ENCODE measurements around the gene SERPINA12. TPM values are rescaled to one million over a fixed set of nuclear protein-coding genes. Genes with fewer than 3 reads are reported as not detected.

SERPINA12 gene
- total RNA-seq, 1 experiment from 2014 or later: not detected

DNA sequence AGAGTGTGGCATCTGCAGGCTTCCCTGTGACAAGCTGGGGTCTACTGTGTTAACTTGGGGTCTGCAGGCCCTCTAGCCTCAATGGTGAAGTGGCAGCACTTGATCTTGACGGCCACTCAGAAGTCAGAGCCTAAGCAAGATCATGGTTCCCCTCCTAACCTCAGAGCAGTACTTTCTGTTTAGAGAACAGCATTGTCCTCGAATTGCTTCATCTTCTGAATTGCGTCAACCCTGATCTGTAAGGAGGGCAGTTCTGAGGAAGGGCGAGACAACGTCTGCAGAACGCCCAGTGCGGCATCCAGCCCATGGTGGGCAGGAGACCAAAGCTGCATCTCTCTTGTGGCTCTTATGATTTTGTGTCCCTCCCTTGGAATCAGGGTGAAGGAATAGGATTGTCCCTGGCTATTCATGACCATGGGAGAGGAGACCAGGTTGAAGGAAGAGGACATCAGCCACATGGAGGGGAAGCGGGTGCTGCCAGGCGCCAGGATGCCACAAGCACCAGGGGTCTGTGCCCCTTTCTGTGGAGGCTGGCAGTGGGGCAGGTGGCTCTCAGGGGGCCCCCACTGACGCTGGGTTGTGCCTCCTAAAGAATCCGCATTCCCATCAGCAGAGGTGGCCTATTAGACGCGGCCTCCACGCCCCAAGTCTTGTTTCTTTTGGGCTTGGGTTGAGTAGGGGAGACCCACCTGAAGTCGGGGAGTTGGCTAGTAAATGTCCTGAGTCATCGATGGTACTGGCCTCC lies 35.4 kb downstream of the SERPINA12 start:
- Histone ChIP-seq H3K4me2 (ENCODE audit: low read length) (peak overlapping the region; percentile 62), H3K9ac (ENCODE audit: low read length) (no peak overlapping the region), H2AFZ (ENCODE audit: low read depth, low read length, poor library complexity, severe bottlenecking) (no peak overlapping the region), H3K36me3 (ENCODE audit: control insufficient read depth in 1 of 2, insufficient read depth in 2 of 2, low read length in 2 of 2) (no peaks in the 10 kb centered on the region), H3K79me2 (ENCODE audit: insufficient read depth, low read length) (no peaks in the 10 kb centered on the region), H3K27ac (ENCODE audit: low read depth, low read length) (no peak overlapping the region), H4K20me1 (ENCODE audit: insufficient read depth) (no peaks in the 10 kb centered on the region), H3K27me3 (ENCODE audit: insufficient read depth, low read length) (no peaks in the 10 kb centered on the region; the same call in 1 of the 2 replicates), H3K4me1 (ENCODE audit: control insufficient read depth in 1 of 2, insufficient read depth in 2 of 2, low read length in 2 of 2) (peaks cover 0 to 18% of the 10 kb centered on the region in 2 experiments; a peak in 3 of 4 replicates), H3K9me3 (ENCODE audit: control insufficient read depth in 1 of 2, insufficient read depth in 1 of 2, low read depth in 1 of 2, low read length in 2 of 2) (no peaks in the 10 kb centered on the region; a peak in 1 of 4 replicates), H3K9me2 (ENCODE audit: insufficient read depth) (no peaks in the 10 kb centered on the region), H3K4me3 (replicated peaks in 1 of 2; ENCODE audit: low read depth in 1 of 2, low read length in 2 of 2) (no peak overlapping the region)
- ATAC-seq (no peak; the same call in 1 of the 2 replicates), DNase-seq (ENCODE audit: low read depth, low spot score) (no peak)
- BruUV-seq (replicated peaks): no TSS peak
- RAD21 ChIA-PET (ENCODE audit: low non-redundant PET in 1 of 2, low total read pairs in 2 of 2, uncharacterized antibody in 2 of 2, unreplicated experiment in 2 of 2): no interaction called here
- intact Hi-C loops (cut with micrococcal nuclease): no loop called here
- TF ChIP-seq ZFX (IDR thresholded peaks at IDR 0.05): no peak
- TF ChIP-seq, protein P1, sequence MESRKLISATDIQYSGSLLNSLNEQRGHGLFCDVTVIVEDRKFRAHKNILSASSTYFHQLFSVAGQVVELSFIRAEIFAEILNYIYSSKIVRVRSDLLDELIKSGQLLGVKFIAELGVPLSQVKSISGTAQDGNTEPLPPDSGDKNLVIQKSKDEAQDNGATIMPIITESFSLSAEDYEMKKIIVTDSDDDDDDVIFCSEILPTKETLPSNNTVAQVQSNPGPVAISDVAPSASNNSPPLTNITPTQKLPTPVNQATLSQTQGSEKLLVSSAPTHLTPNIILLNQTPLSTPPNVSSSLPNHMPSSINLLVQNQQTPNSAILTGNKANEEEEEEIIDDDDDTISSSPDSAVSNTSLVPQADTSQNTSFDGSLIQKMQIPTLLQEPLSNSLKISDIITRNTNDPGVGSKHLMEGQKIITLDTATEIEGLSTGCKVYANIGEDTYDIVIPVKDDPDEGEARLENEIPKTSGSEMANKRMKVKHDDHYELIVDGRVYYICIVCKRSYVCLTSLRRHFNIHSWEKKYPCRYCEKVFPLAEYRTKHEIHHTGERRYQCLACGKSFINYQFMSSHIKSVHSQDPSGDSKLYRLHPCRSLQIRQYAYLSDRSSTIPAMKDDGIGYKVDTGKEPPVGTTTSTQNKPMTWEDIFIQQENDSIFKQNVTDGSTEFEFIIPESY (IDR thresholded peaks at IDR 0.05; ENCODE audit: extremely low read depth, insufficient replicate concordance, low read length): no peak
- TF ChIP-seq POLR2AphosphoS5 (IDR thresholded peaks at IDR 0.05; ENCODE audit: low read depth, low read length): no peak
- TF ChIP-seq ZNF274 (IDR thresholded peaks at IDR 0.05; ENCODE audit: low read depth, low read length): no peak
- TF ChIP-seq CEBPB (IDR thresholded peaks at IDR 0.05; ENCODE audit: low read depth): no peak
- TF ChIP-seq, protein P2, sequence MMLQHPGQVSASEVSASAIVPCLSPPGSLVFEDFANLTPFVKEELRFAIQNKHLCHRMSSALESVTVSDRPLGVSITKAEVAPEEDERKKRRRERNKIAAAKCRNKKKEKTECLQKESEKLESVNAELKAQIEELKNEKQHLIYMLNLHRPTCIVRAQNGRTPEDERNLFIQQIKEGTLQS (IDR thresholded peaks at IDR 0.05): no peak
- TF ChIP-seq JUND (IDR thresholded peaks at IDR 0.05): no peak
- TF ChIP-seq ELF1 (IDR thresholded peaks at IDR 0.05; ENCODE audit: borderline replicate concordance, low read depth): no peak
- TF ChIP-seq REST (IDR thresholded peaks at IDR 0.05; ENCODE audit: low read depth): no peak
- TF ChIP-seq, protein P3, sequence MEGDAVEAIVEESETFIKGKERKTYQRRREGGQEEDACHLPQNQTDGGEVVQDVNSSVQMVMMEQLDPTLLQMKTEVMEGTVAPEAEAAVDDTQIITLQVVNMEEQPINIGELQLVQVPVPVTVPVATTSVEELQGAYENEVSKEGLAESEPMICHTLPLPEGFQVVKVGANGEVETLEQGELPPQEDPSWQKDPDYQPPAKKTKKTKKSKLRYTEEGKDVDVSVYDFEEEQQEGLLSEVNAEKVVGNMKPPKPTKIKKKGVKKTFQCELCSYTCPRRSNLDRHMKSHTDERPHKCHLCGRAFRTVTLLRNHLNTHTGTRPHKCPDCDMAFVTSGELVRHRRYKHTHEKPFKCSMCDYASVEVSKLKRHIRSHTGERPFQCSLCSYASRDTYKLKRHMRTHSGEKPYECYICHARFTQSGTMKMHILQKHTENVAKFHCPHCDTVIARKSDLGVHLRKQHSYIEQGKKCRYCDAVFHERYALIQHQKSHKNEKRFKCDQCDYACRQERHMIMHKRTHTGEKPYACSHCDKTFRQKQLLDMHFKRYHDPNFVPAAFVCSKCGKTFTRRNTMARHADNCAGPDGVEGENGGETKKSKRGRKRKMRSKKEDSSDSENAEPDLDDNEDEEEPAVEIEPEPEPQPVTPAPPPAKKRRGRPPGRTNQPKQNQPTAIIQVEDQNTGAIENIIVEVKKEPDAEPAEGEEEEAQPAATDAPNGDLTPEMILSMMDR (IDR thresholded peaks at IDR 0.05 in 2 of 3, conservative IDR thresholded peaks at IDR 0.05 in 1 of 3; ENCODE audit: borderline replicate concordance in 1 of 3, insufficient read depth in 1 of 3, low read depth in 2 of 3, low read length in 2 of 3): no peak
- TF ChIP-seq YY1 (IDR thresholded peaks at IDR 0.05; ENCODE audit: extremely low read depth, insufficient replicate concordance, low read depth, low read length): no peak
- TF ChIP-seq CBX3 (IDR thresholded peaks at IDR 0.05; ENCODE audit: low read depth): no peak
- no peak for TF ChIP-seq EZH2 (IDR thresholded peaks at IDR 0.05)
- TF ChIP-seq SP1 (IDR thresholded peaks at IDR 0.05; ENCODE audit: low read depth): no peak
- TF ChIP-seq RAD21 (IDR thresholded peaks at IDR 0.05; ENCODE audit: low read depth): no peak
- CTCF ChIA-PET: interaction anchor here (1.8 to 4.0 kb wide), 2 partner anchors 12 to 13 kb away, joined by 4 to 23 read pairs; no protein-coding TSS in a partner anchor
- POLR2A ChIA-PET: no interaction called here

Measured in HCT116 (cell line).